ENCODE results near the gene IRF6. TPM values are rescaled to one million over a fixed set of nuclear protein-coding genes. Genes with fewer than 3 reads are reported as not detected.
A peak's percentile ranks its signal among the peaks of the same experiment; 100 is the strongest.

Gene IRF6
- total RNA-seq, 1 experiment from 2014 or later = 61.6 TPM

- Histone ChIP-seq H3K4me2 (ENCODE audit: low read length) (0 out of 2 replicates have a peak overlapping the region, but pooled peaks have one; percentile 33), H3F3A (ENCODE audit: low read length, unreplicated experiment) (no peaks in the 10 kb centered on the region), H3K9me2 (replicated peaks; ENCODE audit: low read length) (no peaks in the 10 kb centered on the region), H3K4me1 (ENCODE audit: insufficient read depth, low read length) (peaks cover 24% of the 10 kb centered on the region), H2AFZ (ENCODE audit: low read length) (no peak overlapping the region), H4K20me1 (ENCODE audit: low read length) (no peaks in the 10 kb centered on the region), H3K36me3 (ENCODE audit: low read depth, low read length) (no peaks in the 10 kb centered on the region), H3K9ac (ENCODE audit: low read length) (no peak overlapping the region), H3K9me3 (ENCODE audit: low read length) (no peaks in the 10 kb centered on the region), H3K79me2 (ENCODE audit: low read length) (no peaks in the 10 kb centered on the region), H3K27ac (ENCODE audit: low read length) (no peak overlapping the region), H3K4me3 (ENCODE audit: low read length) (no peak overlapping the region), H3K27me3 (ENCODE audit: low read length) (no peaks in the 10 kb centered on the region)
- BruUV-seq (replicated peaks) = no TSS peak
- CTCF ChIA-PET = interaction anchor here (0.7 kb wide), 1 partner anchor 1776 kb away, joined by 3 read pairs; no protein-coding TSS in a partner anchor
- intact Hi-C loops (cut with micrococcal nuclease) = loop anchor here (1.0 to 5.0 kb wide), 5 partner anchors 53 to 177 kb away; no protein-coding TSS in a partner anchor
- POLR2A ChIA-PET (ENCODE audit: unreplicated experiment) = no interaction called here
- no peak for TF ChIP-seq CTCF (conservative IDR thresholded peaks at IDR 0.05; ENCODE audit: low read depth, low read length)
- no peak for TF ChIP-seq EZH2 (IDR thresholded peaks at IDR 0.05; ENCODE audit: low read length, unreplicated experiment)
- TF ChIP-seq EZH2phosphoT487 (IDR thresholded peaks at IDR 0.05; ENCODE audit: borderline replicate concordance, low read length) = no peak
- ATAC-seq (peak; percentile 12), DNase-seq (peak; percentile 57)
Measured at GRCh38 chr1:209746451-209747165, 59.3 kb downstream of the IRF6 start.

DNA sequence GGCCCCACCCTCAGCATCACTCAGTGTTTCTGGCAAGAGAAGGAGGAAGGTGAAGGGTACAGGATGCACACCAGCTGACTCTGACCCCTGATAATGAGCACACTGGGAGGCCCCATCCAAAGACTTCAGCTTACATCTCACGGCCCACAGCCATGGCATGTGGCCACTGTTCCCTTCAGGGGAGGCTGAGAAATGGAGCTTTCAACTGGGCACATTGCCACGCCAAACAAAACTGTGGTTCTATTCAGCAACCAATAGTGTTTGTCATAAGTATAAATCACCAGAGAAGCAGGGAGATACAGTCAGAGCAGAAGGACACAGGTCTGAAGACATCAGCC lies 62.8 kb downstream of the IRF6 start:
- Histone ChIP-seq H3K9me3 (ENCODE audit: low read length) (no peaks in the 10 kb centered on the region), H3K9me2 (replicated peaks; ENCODE audit: low read length) (no peaks in the 10 kb centered on the region), H3K79me2 (ENCODE audit: low read length) (no peaks in the 10 kb centered on the region), H3K9ac (ENCODE audit: low read length) (no peak overlapping the region), H3K4me1 (ENCODE audit: insufficient read depth, low read length) (peaks cover 20% of the 10 kb centered on the region), H3K4me3 (ENCODE audit: low read length) (no peak overlapping the region), H3K4me2 (ENCODE audit: low read length) (no peak overlapping the region), H4K20me1 (ENCODE audit: low read length) (no peaks in the 10 kb centered on the region), H2AFZ (ENCODE audit: low read length) (no peak overlapping the region), H3K27ac (ENCODE audit: low read length) (no peak overlapping the region), H3F3A (ENCODE audit: low read length, unreplicated experiment) (no peaks in the 10 kb centered on the region), H3K36me3 (ENCODE audit: low read depth, low read length) (no peaks in the 10 kb centered on the region), H3K27me3 (ENCODE audit: low read length) (no peaks in the 10 kb centered on the region)
- no peak for TF ChIP-seq EZH2 (IDR thresholded peaks at IDR 0.05; ENCODE audit: low read length, unreplicated experiment)
- TF ChIP-seq EZH2phosphoT487 (IDR thresholded peaks at IDR 0.05; ENCODE audit: borderline replicate concordance, low read length) = no peak
- TF ChIP-seq CTCF (conservative IDR thresholded peaks at IDR 0.05; ENCODE audit: low read depth, low read length) = no peak
- CTCF ChIA-PET = interaction anchor here (0.7 kb wide), 1 partner anchor 11 kb away, joined by 3 read pairs; no protein-coding TSS in a partner anchor
- POLR2A ChIA-PET (ENCODE audit: unreplicated experiment) = no interaction called here
- peak; percentile 74 for DNase-seq
- no TSS peak for BruUV-seq (replicated peaks)
- ATAC-seq = no peak
- intact Hi-C loops (cut with micrococcal nuclease) = no loop called here

Measured in PC-3 (cell line).